Central memory CD8-positive, alpha-beta T cell (primary cell): ENCODE data around the gene EGFL7.

ENCODE experiments used
- ATAC-seq: fragments of 150-1000 bp; cut with Tn5 transposase; replicated peaks from 2 replicates; pipeline ENCODE4 v1.10.0; 2022; ENCODE audit warnings: mild to moderate bottlenecking, moderate FRiP score, moderate number of reproducible peaks; ENCODE audit not compliant: poor library complexity, severe bottlenecking; ENCODE audit errors: extremely low read depth
- DNase-seq, 2 donors: peaks; one replicate each; pipeline ENCODE4 v3.0.0; 2021; ENCODE audit warnings: low spot score in 2 of 2
- H3K27ac Mint-ChIP-seq: one replicate; pipeline ENCODE4 v1.8.0; 2022; ENCODE audit warnings: low read depth, mild to moderate bottlenecking, moderate library complexity, mixed read lengths
- H3K27me3 Mint-ChIP-seq: one replicate; pipeline ENCODE4 v1.8.0; 2022; ENCODE audit warnings: mixed read lengths
- H3K36me3 Mint-ChIP-seq: one replicate; pipeline ENCODE4 v1.8.0; 2022; ENCODE audit warnings: mild to moderate bottlenecking, moderate library complexity, mixed read lengths; ENCODE audit not compliant: insufficient read depth
- H3K4me1 Mint-ChIP-seq: one replicate; pipeline ENCODE4 v1.8.0; 2022; ENCODE audit warnings: mixed read lengths
- H3K4me3 Mint-ChIP-seq: one replicate; pipeline ENCODE4 v1.8.0; 2022; ENCODE audit warnings: mild to moderate bottlenecking, moderate library complexity, mixed read lengths
- H3K9me3 Mint-ChIP-seq: one replicate; pipeline ENCODE4 v1.8.0; 2022; ENCODE audit warnings: mixed read lengths

EGFL7 gene

DNA sequence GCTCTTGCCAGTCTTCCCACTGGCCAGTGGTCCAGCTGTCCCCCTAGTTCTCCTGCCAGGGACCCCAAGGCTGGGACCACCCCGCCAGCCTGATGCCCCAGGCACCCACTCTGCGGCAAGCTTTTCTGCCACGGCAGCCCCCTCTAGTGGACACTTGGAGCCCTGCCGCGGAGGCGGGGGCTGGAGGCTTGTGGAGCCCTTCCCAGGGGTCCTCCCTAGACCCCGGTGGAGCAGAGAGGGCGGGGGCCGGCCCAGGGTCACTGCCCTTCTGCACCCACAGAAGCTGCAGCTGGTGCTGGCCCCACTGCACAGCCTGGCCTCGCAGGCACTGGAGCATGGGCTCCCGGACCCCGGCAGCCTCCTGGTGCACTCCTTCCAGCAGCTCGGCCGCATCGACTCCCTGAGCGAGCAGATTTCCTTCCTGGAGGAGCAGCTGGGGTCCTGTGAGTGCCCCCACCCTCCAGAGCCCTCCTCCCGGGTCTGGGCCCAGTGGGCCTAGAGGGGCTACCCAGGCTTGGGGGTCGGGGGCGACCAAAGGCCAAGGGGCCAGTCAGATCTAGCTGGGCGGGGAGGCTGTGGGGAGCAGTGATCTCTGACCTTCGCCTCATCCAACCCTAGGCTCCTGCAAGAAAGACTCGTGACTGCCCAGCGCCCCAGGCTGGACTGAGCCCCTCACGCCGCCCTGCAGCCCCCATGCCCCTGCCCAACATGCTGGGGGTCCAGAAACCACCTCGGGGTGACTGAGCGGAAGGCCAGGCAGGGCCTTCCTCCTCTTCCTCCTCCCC is 9.1 kb downstream of the EGFL7 start:
- no peak for DNase-seq
- Mint-ChIP-seq H3K4me3 (no peak overlapping the region), H3K27ac (no peak overlapping the region), H3K36me3 (peaks cover 1% of the 10 kb centered on the region), H3K4me1 (no peaks in the 10 kb centered on the region), H3K27me3 (peaks cover 10% of the 10 kb centered on the region), H3K9me3 (no peaks in the 10 kb centered on the region)
- ATAC-seq: no peak

DNA sequence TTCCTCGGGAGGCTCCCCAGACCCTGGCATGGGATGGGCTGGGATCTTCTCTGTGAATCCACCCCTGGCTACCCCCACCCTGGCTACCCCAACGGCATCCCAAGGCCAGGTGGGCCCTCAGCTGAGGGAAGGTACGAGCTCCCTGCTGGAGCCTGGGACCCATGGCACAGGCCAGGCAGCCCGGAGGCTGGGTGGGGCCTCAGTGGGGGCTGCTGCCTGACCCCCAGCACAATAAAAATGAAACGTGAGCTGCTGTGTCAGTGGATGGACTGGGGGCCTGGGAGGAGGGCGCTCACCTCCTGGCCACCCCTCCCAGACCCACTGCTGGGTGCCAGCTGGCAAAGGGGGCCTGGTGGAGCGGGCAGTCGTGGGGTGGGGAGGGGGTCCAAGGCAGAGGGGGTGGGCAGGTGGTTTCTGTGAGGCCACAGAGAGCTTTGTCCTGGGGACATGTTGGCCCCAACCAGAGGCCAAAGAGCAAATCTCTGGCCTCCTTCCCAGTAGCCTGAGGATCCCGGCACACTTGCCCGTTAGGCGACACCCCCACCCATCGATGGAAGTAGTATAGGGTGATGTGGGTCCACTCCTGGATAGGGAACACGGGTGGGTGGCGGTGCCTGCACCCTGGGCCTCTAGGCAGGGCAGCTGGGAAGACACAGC is 9.8 kb downstream of the EGFL7 start:
- Mint-ChIP-seq H3K9me3 (no peaks in the 10 kb centered on the region), H3K27ac (no peak overlapping the region), H3K4me3 (no peak overlapping the region), H3K27me3 (peaks cover 10% of the 10 kb centered on the region), H3K4me1 (no peaks in the 10 kb centered on the region), H3K36me3 (peaks cover 1% of the 10 kb centered on the region)
- DNase-seq (no peak), ATAC-seq (no peak)

DNA sequence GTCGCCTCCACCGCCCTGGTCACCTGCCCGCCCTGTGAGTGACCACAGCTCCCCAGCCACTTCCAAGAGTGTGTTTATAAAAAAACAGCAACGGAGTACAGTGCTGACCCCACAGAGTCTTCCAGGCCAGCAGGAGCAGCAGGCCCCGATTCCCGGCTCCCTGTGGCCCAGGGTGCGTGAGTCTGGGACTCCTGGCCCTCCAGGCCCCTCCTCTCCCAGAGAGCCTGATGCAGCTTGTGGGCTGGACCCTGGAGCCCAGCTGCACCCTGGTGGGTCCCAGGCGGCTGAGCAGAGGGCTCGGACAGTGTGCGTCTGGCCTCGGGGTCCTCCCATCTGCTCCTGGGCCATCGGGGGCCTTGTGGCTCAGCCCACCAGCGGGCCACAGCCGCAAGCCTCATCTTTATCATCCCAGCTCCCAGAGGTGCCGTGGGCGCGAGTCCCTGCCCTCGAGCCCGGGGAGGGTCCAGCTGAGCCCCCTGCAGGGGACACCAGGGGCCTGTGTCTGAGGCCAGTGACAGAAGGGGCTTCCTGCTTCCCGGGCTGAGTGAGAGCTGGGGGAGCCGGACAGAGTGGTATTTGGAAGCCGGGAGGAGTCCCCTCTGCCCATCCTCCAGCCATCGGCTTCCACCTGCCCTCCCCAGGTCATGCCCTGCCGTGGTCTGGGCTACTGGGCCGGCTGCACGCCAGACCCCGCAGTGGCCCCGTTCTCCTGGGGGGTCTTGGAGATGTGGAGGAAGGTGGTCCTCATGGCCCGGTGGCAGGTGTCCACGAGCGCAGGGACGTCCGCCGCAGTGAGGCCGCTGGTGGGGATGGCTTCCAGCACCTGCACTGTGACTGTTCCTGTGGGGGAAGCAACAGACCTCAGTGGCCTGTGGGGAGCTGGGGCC is 10.6 kb downstream of the EGFL7 start:
- H3K36me3 Mint-ChIP-seq: peaks cover 1% of the 10 kb centered on the region
- H3K4me3 Mint-ChIP-seq: no peak overlapping the region
- peaks cover 10% of the 10 kb centered on the region for H3K27me3 Mint-ChIP-seq
- H3K4me1 Mint-ChIP-seq: no peaks in the 10 kb centered on the region
- H3K27ac Mint-ChIP-seq: peak overlapping the region; percentile 81
- ATAC-seq (no peak), DNase-seq (no peak)
- no peaks in the 10 kb centered on the region for H3K9me3 Mint-ChIP-seq

DNA sequence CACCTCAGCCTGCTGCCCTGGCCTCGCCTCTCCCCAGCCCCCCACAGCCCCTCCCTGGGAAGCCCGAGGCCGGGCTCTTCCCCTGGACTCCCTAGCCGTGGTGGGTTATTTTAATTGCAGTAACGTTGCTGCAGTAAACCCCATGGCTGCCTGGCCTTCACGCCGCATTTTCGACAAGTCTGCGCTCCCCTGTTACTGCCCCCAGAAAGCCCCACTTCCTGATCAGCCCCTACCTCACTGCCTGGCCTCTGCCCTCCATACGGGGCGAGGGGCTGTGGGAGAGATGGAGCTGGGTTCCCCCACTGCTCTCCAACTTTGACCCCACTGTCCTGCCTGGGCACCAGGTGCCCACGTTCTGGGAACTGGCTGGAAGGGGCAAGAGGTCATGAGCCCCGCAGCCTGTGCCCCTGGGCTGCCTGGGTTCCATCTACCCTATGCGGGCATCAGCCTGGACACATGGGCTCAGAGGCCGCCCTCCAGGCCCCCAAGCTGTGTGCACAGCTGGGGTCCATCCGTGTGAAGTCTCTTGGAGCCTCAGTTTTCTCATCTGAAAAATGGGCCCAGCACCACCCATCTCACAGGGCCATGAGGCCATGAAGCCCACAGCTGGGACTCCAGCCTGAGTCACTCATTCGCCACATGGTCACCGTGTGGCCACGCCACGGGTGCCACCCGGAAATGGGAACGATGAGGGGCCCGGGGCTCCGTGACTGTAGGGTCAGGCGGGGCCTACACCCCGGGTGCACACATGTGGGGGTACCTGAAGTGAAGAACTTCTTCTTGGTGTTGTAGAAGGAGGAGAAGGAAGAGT is 11.5 kb downstream of the EGFL7 start:
- H3K4me3 Mint-ChIP-seq: no peak overlapping the region
- ATAC-seq (no peak), DNase-seq (no peak)
- peaks cover 1% of the 10 kb centered on the region for H3K27me3 Mint-ChIP-seq
- H3K9me3 Mint-ChIP-seq: no peaks in the 10 kb centered on the region
- H3K36me3 Mint-ChIP-seq: peaks cover 1% of the 10 kb centered on the region
- peak overlapping the region; percentile 81 for H3K27ac Mint-ChIP-seq
- peaks cover 4% of the 10 kb centered on the region for H3K4me1 Mint-ChIP-seq

DNA sequence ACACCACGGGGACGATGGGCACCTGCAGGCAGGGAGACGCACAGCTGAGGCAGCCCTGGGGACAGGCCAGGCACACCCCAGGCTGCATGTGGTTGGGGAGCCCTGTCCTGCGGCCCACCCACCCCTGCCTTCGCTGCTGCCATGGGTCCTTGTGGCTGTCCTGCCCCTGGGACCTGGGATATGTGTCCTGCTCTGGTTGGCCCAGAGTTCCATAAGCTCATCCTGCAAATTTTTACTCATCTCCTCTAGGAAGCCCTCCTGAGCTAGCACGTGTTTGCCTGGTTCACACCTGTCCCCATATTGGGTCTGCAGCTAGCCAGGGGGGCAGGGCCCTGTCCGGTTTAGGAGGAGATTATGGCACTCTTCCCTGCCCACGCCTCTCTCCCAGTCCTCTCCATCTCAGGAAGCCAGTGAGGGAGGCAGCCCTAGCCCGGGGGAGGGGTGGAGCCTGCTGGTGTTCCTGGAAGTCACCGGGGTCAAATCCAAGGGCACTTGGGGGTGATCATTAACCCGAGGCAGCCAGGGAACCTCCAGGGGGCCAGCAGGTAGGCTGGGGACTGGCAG is 12.2 kb downstream of the EGFL7 start:
- H3K36me3 Mint-ChIP-seq: peaks cover 1% of the 10 kb centered on the region
- no peaks in the 10 kb centered on the region for H3K27me3 Mint-ChIP-seq
- no peak overlapping the region for H3K4me3 Mint-ChIP-seq
- peaks cover 5% of the 10 kb centered on the region for H3K4me1 Mint-ChIP-seq
- no peaks in the 10 kb centered on the region for H3K9me3 Mint-ChIP-seq
- ATAC-seq (no peak), DNase-seq (no peak)
- H3K27ac Mint-ChIP-seq: no peak overlapping the region

DNA sequence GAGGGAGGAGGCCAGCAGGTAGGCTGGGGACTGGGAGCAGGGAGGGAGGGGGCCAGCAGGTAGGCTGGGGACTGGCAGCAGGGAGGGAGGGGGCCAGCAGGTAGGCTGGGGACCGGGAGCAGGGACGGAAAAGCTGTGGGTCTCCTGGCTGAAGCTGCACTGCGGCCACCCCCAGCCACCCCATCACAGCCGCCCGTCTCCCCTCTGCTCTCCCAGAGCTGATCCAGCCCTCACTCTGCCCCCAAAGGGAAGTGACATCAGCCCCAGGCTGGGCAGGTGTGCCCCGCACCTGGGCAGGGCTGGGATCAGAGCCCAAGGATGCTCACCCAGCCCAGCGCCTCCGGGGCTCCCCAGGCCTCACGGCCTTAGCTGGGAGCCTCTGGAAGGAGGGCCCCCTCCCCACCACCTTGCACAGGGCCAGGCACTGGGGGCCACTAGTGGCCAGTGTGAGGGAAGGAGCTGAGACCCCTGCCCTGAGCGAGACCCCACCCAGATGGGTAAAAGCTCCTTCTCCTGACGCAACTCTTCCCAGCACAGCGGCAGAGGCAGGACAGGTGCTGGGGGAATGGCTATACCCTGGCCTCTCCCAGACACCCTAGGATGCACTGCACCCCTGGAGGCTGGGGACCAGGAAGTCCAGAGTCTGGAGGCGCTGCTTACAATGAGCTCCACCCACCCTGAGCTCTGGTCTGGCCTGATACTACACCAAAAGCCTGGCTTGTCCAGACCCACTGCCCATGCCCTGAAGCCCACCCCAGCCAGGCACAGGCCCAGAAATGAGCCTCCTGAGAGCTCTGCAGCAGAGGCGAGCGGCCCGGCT is 13.0 kb downstream of the EGFL7 start:
- H3K4me3 Mint-ChIP-seq: no peak overlapping the region
- no peak overlapping the region for H3K27ac Mint-ChIP-seq
- peaks cover 1% of the 10 kb centered on the region for H3K36me3 Mint-ChIP-seq
- peaks cover 5% of the 10 kb centered on the region for H3K4me1 Mint-ChIP-seq
- ATAC-seq: no peak
- no peaks in the 10 kb centered on the region for H3K9me3 Mint-ChIP-seq
- no peaks in the 10 kb centered on the region for H3K27me3 Mint-ChIP-seq
- DNase-seq: no peak

DNA sequence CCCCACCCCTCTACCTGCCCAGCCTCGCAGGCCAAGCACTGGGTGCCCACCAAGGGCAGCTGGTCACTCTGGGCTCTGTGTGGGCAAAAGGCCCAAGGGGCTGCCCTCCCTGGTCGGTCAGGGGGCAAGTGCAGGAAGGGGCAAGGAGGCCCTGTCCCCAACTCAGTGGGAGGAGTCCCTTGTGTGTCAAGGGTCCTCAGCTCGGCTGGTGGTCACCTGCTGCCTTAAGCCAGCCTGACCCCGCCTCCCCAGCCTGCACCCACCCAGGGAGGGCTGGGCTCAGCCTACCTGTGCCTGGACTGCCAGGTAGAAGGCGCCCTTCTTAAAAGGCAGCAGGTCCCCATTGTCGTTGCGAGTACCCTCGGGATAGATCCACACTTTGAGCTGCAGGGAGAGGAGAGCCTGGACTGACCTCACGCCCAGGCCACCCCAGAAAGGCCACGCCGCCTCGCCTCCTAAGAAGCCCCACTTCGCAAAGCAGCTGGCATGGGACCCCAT is 13.6 kb downstream of the EGFL7 start:
- H3K9me3 Mint-ChIP-seq: no peaks in the 10 kb centered on the region
- H3K4me3 Mint-ChIP-seq: no peak overlapping the region
- DNase-seq (no peak), ATAC-seq (no peak)
- peak overlapping the region; percentile 29 for H3K27ac Mint-ChIP-seq
- H3K27me3 Mint-ChIP-seq: no peaks in the 10 kb centered on the region
- H3K4me1 Mint-ChIP-seq: peaks cover 5% of the 10 kb centered on the region
- H3K36me3 Mint-ChIP-seq: peaks cover 1% of the 10 kb centered on the region

DNA sequence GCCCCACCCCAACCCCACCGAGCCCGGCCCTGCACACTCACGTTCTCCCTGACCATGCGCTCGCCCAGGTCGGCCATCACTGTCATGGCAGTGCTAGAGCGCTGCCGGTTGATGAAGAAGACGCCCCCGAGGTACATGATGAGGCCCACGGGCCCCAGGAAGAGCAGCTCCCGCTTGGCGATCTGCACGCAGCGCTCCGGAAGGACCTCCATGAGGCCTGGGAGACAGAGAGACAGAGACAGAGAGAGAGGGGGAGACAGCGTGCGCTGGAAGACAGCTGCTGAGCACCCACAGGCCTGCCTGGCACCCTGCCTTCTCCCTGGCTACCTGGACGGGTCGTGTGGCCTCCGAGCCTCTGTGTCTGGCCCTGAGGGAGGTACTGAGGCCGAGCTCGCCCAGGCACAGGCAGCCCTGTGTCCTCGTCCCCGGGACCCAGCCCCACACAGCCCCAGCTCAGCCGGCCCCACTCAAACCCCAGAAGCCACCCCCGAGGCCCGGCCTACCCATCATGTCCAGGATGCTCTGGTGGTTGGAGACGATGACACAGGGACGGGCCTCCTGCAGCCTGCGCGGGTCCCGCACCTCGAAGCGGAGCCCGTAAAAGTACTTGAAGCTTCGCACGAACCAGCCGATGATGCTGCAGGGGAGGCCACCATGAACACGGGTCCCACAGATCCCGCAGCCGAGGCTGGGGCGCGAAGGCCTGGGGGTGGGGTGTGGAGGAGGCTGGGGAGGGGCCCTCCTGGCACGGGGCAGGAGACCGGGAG is 14.4 kb downstream of the EGFL7 start:
- peak overlapping the region; percentile 29 for H3K27ac Mint-ChIP-seq
- H3K9me3 Mint-ChIP-seq: no peaks in the 10 kb centered on the region
- H3K4me1 Mint-ChIP-seq: peaks cover 5% of the 10 kb centered on the region
- ATAC-seq: no peak
- no peak for DNase-seq
- H3K4me3 Mint-ChIP-seq: no peak overlapping the region
- no peaks in the 10 kb centered on the region for H3K27me3 Mint-ChIP-seq
- no peaks in the 10 kb centered on the region for H3K36me3 Mint-ChIP-seq

DNA sequence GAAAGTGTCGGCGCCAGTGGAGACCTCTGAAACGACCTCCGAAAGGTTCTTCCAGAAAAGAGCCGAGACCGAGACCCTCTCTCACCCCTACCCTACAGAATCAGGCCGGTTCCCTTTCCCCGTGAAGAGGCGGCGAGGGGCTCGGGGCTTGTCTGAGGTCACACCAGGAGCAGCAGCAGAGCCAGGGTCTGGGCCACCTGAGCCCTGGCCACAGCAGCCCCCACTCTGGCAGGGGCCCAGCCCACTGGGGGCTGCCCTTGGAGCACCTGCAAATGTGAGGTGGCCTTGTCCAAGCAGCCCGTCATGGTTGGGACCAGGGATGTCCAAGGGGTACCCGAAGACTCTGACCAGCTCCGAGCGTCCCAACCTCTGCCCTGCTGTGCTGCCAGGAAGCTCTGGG is 15.3 kb downstream of the EGFL7 start:
- no peak overlapping the region for H3K27ac Mint-ChIP-seq
- DNase-seq (no peak), ATAC-seq (no peak)
- no peaks in the 10 kb centered on the region for H3K36me3 Mint-ChIP-seq
- H3K9me3 Mint-ChIP-seq: no peaks in the 10 kb centered on the region
- H3K4me3 Mint-ChIP-seq: no peak overlapping the region
- H3K27me3 Mint-ChIP-seq: no peaks in the 10 kb centered on the region
- peaks cover 5% of the 10 kb centered on the region for H3K4me1 Mint-ChIP-seq

DNA sequence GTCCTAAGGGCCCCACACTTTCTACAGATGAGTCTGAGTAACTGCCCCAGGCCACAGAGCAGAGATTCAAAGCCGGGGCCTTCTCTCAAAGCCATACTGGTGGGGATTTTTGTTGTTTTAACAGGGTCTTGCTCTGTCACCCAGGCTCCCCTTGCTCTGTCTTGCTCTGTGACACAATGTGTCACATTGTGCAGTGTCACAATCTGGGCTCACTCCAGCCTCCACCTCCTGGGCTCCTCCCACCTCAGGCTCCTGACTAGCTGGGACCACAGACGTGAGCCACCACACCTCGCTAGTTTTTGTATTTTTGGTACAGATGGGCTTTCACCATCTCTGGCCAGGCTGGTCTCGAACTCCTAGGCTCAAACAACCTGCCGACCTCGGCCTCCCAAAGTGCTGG is 15.9 kb downstream of the EGFL7 start:
- H3K9me3 Mint-ChIP-seq: no peaks in the 10 kb centered on the region
- DNase-seq (no peak), ATAC-seq (no peak)
- H3K36me3 Mint-ChIP-seq: no peaks in the 10 kb centered on the region
- H3K27ac Mint-ChIP-seq: no peak overlapping the region
- H3K27me3 Mint-ChIP-seq: no peaks in the 10 kb centered on the region
- H3K4me3 Mint-ChIP-seq: no peak overlapping the region
- H3K4me1 Mint-ChIP-seq: peaks cover 5% of the 10 kb centered on the region
